CD4-positive, alpha-beta T cell treated with Interleukin-15 for 1 hour (primary cell): ENCODE data around the gene ZNF132.
"Not testable (repeated sequence)": the region's sequence is repeated elsewhere in the genome, so short reads cannot be mapped to it uniquely, and the experiment has no call there.

Experiments used
- DNase-seq: peaks from one replicate; pipeline ENCODE4 v3.0.0-alpha.2; 2020

The ZNF132 gene

GRCh38 chr19:58439576-58440554, at the start of gene ZNF132:
ZNF132 (minus strand) TSS chr19:58440153; CDS start chr19:58439821, 332 bp downstream.
- peak; percentile 99 for DNase-seq

DNA sequence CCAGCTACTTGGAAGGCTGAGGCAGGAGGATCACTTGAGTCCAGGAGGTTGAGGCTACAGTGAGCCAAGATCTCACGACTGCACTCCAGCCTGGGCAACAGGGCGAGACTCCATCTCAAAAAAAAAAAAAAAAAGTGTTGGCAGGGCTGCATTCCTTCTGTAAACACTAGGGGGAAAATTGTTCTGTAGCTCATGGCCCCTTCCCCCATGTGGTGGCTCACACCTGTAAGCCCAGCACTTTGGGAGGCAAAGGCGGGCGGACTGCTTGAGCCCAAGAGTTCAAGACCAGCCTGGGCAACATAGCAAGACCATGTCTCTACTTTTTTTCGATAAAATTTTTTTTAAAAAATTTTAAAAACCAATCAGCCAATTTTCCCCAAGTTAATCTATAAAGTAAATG, 44.4 kb upstream of the ZNF132 start:
- not testable (repeated sequence) for DNase-seq

DNA sequence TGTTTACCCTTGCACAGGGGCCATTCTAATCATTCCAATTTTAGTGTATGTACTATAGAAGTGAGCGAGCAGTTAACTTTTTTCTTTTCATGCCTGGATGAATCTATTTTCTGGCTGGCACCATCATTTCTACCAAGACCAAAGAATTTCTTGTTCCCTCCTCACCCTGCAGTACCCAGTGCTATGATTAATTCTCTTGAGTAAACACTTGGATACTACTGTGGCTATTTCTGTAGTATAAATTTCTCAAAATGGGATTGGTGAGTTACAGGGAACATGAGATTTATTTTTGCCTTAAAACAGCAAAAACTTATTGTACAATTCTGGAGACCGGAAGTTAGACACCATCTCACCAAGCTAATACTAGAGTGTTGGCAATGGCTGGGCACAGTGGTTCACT, 43.8 kb upstream of the ZNF132 start:
- DNase-seq = no peak

GRCh38 chr19:58482372-58482771, 42.4 kb upstream of the ZNF132 start:
- no peak for DNase-seq

- DNase-seq = no peak
Observed at GRCh38 chr19:58480831-58481230, 40.9 kb upstream of the ZNF132 start.

- no peak for DNase-seq
Observed at GRCh38 chr19:58480481-58480830, 40.5 kb upstream of the ZNF132 start.

- DNase-seq = no peak
Observed at GRCh38 chr19:58479736-58480480, 40.0 kb upstream of the ZNF132 start.

DNA sequence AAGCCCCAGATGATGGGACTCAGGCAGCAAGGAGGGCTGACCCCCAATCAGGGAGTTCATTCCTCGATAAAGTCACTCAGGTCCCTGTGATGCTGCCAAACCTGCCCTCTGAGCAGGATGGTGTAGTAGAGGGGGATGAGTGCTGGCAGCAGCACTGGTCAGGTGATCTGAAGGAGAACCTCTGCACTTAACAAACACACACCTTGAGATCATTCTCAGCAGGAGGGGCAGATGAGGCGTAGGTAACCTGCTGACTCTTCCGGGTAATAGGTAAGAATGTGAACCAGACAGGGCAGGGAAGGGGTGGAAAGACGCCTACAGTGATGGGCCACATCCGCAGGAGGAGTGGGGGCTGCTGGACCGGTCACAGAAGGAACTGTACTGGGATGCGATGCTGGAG, 39.4 kb upstream of the ZNF132 start:
- DNase-seq = no peak

DNA sequence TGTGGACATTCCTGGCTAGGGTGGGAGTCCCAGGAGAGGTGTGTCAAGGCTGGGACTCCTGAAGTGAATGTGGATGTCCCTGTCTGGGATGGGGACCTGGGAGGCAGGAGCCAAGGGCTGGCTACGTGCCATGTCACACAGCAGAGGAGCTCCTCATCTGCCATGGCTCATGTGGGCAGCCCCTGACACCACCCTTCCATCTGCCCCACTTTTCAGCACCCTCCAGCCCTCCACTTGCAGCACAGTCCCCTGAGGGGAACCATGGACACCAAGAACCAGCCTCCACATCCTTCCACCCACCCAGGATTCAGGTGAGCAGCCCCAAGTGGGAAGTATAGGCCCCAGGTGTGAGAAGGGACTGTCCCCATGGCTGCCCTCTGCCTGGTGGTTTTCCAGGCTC, 37.9 kb upstream of the ZNF132 start:
- no peak for DNase-seq

GRCh38 chr19:58477130-58477529, 37.2 kb upstream of the ZNF132 start:
- no peak for DNase-seq

DNA sequence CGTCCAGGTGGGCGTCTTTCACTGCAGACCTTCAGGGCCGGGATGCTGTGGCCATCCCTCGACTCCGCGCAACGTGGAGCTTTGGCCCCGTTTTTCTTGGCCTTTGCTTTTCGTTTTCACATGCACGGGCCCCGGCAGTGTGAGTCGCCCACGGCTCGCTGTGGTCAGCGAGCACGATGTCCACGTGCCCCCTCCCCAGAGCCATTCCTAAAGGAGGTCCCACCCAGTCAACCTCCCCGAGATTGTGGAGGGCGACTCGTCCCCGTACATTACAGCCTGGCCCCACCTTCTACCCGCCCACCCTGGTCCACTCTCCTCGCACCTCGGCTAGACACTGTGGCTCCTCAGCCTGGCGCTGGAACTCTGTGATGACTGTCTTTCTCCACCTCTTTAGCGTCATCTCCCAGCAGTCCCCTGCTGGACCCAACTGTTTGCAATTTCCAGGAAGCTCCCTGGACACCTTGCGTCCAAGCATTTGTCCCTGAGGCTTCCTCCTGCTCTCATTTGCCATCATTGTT, 36.6 kb upstream of the ZNF132 start:
- no peak for DNase-seq

DNA sequence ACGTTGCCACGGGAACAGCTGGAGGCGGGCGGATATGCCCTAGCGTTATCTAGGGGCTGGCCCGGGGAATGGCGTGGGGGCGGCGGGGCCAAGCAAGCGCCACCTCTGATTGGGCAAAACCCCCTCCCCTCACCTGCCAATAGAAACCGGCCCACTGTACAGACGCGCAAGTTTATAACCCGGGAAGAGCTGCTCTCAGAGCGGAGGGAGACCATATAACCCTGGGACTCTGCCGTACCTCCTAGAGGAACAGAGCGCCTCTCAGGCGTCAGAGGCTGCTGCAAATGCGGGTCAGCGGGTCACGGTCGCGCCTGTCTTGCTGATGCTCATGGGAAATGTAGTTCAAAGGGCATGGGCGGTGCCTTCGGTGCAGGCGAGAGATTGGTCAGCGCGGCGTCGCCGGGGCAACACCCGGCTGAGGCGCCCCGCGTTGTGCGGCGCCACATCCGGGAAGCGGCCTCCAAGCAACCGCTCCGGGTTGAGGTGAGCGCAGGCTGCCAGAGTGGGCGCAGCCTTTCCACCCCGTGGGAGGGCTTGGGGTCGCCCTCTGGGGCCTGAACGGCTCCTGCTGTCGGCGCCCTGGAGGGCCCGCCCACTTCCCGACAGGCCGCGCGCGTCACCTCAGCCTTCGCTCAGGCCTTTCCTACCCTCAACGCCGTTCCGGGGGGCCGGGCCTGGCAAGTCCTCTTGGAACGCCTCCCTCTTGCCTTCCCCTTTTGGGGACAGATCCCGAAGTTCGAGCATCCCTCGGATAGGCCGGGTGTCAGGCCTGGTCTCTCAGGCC, 36.0 kb upstream of the ZNF132 start, which contains the start of gene ZNF446:
ZNF446 (plus strand) TSS at position 639 of the 784 bp plus-strand sequence. CDS start 867 bp downstream, outside the sequence.
- DNase-seq = peak; percentile 96

- DNase-seq = no peak
Observed at GRCh38 chr19:58474997-58475713, 35.2 kb upstream of the ZNF132 start.

DNA sequence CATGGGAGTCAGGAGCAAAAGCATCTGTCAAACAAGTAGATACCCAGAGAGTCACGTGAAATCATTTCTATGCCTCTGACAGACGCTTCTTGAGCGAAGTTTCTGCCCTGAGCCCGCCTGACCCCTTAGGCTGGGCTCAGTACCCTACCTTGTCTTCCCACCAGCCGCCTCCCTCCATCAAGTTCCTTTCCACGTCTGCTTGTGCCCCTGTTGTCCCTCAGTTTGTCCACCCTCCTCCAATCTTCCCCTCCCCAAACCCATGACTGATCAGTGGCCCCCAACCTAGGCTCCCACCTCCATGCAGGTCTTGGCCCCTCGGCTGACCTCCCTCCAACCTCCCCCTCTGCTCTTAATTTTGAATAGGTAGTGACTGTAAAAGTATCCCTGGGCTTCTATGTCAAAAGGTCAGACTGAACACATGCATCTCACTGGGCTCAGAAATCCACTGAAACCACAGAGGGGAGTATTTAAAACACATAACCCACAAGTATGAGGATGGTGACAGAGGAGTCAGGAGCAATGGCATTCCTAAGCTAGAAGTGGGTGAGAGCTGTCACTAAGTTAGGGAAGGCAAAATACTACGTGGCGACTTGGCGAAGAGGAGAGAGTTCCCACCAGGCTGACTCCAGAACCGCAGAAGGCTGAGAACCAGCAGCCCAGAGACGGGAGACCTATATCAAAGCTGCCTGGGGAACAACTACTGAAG, 34.5 kb upstream of the ZNF132 start:
- no peak for DNase-seq

DNA sequence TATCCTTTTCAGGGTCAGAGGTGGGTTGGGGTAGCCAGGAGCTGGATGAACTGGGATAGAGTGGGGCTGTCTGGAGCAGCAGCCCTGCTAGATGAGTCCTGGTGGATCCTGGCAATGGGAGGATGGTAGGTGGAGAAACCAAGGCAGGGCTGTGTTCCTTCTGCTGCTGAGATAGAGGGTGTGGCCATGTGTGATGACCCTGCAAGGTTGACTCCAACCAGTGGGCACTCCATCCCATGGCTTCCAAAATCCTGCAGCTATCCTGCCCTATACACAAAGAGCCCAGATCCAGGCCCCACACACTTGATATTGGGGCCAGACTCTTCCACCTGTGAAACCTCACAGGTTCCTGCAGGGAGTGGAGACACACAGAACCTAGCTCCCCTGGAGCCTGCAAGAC, 33.8 kb upstream of the ZNF132 start:
- DNase-seq = no peak

DNA sequence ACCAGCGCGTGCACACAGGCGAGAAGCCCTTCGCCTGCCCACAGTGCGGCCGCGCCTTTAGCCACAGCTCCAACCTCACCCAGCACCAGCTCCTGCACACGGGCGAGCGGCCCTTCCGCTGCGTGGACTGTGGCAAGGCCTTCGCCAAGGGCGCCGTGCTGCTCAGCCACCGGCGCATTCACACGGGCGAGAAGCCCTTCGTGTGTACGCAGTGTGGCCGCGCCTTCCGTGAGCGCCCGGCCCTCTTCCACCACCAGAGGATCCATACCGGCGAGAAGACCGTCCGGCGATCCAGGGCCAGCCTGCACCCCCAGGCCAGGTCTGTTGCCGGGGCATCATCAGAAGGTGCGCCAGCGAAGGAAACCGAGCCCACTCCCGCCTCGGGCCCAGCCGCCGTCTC, 31.8 kb upstream of the ZNF132 start:
- no peak for DNase-seq

DNA sequence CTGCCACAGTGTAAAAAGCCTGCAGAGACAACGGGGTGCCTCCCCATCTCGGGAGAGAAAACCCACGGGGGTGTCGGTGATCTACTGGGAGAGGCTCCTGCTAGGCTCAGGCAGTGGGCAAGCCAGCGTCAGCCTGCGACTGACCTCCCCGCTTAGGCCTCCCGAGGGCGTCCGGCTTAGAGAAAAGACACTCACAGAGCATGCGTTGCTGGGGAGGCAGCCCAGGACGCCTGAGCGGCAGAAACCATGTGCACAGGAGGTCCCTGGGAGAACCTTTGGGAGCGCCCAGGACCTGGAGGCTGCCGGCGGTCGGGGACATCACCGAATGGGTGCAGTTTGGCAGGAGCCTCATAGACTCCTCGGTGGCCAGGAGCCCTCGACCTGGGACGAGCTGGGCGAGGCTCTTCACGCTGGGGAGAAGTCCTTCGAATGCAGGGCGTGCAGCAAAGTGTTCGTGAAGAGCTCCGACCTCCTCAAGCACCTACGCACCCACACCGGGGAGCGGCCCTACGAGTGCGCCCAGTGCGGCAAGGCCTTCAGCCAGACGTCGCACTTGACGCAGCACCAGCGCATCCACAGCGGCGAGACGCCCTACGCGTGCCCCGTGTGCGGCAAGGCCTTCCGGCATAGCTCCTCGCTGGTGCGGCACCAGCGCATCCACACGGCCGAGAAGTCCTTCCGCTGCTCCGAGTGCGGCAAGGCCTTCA, 31.0 kb upstream of the ZNF132 start:
- DNase-seq = not testable (repeated sequence)

DNA sequence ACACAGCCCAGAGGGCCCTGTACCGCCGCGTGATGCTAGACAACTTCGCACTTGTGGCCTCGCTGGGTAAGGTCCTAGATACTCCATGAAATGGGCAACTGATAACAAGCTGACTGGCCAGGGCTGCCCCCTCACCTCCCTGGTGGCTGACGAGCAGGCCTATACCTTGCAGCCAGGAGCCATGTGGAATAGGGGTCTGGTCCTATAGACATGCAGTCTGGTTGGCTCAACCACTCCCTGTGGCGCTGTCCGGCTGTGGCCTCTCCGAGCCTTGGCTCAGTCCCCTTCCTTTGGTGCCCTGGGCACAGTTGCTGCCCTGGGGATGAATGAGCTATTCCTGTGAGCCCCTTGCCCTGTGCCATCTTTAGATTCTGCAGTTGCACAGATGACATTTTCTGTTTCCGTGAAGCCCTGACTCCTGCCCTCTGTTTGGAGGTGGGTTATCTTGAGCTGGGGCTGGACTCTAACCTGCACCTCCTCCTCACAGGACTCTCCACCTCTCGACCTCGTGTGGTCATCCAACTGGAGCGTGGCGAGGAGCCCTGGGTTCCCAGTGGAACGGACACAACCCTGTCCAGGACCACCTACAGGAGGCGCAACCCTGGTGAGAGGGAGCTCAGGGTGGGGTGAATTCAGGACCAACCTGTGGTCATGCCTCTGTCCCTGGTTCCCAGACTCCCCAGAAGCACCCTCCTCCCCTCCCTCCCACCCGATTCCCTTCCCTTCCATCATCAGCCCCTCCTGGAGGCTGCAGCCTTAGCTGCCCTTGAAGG, 29.5 kb upstream of the ZNF132 start:
- no peak for DNase-seq

GRCh38 chr19:58468216-58468839, 28.4 kb upstream of the ZNF132 start:
- DNase-seq = no peak
